Peyer's patch (tissue), 4 donors: Measurements from ENCODE around the gene GRM1.

Experiments used
- POLR2A ChIP-seq, 2 donors: fragments of 450-650 bp; IDR thresholded peaks; one replicate each; pipeline ENCODE4 v1.5.1; 2017; ENCODE audit warnings: antibody characterized with exemption in 2 of 2, mild to moderate bottlenecking in 2 of 2, moderate library complexity in 2 of 2
- TF ChIP-seq, protein P1 (sequence below), 6 experiments: fragments of 450-650 bp in 4 of 6; fragments of 200-600 bp in 2 of 6; sonication (generic) in 1 of 6; IDR thresholded peaks; one replicate each; pipeline ENCODE4 v1.5.1; 2017 to 2019; ENCODE audit warnings: antibody characterized with exemption in 6 of 6, mild to moderate bottlenecking in 3 of 6, moderate library complexity in 1 of 6

DNA sequence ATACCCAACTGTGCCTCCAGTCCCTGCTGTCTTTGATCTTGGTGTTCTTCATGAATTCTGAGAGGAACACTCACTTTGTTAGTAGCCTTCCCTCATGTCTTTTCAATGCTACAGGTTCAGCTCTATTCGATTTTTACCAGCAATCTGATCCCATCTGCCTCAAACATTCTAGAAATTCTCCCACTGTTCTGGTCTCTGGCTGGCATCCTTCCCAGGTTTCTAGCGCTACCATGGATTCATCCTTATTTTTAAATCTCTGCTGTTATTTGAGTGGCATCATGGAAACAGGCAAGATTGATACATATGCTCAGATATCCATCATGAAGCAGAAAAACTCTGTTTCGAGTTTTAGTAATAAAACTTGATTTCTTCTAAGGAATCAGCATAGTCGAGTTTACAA lies 94.8 kb downstream of the GRM1 start:
- no peak for TF ChIP-seq POLR2A (IDR thresholded peaks at IDR 0.05)
- TF ChIP-seq, protein P1, sequence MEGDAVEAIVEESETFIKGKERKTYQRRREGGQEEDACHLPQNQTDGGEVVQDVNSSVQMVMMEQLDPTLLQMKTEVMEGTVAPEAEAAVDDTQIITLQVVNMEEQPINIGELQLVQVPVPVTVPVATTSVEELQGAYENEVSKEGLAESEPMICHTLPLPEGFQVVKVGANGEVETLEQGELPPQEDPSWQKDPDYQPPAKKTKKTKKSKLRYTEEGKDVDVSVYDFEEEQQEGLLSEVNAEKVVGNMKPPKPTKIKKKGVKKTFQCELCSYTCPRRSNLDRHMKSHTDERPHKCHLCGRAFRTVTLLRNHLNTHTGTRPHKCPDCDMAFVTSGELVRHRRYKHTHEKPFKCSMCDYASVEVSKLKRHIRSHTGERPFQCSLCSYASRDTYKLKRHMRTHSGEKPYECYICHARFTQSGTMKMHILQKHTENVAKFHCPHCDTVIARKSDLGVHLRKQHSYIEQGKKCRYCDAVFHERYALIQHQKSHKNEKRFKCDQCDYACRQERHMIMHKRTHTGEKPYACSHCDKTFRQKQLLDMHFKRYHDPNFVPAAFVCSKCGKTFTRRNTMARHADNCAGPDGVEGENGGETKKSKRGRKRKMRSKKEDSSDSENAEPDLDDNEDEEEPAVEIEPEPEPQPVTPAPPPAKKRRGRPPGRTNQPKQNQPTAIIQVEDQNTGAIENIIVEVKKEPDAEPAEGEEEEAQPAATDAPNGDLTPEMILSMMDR (IDR thresholded peaks at IDR 0.05) = no peak
